ENCODE data around the gene CIZ1.

The CIZ1 gene

DNA sequence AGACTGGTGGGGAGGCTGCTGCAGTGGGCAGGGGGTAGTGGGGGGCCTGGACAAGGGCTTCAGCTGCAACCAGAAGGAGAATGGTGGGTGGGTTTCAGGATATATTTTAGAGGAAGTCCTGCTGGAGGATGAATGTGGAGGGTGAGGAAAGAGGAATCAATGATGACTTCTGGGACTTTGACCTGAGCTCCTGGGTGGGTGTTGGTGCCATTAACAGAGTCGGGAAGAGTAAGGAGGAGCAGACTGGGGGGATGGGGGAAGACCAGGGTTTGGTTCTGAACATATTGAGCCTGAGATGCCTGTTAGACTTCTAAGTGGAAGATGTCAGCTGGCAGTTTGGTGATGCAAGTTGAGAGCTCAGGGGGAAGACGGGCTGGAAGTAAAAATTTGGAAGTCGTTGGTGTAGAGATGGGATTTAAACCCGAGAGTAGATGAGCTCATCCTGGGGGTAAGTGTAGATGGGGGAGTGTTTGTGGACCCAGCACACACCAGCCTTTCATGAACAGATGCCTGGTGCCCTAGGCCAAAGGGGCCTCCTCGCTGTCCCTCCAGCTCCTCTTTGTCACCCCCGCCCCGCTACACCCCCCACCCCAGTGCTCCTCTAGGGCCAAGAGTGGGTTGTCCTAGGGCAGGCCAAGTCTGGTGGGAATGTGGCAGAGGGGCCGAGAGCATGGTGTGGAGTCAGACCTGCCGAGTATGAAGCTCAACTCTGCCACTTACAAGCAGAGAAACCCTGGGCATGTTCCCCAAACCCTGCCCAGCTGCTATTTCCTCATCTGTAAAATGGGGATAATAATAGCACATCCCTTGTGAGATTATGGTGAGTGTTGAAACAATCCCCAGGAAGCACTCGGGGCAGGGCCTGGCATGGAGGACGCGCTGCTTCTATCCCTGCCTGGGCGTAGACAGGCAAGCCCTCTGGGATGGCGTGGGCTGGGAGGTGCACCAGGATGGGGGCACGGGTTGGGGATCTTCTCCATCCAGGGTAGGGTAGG is 15.8 kb upstream of the CIZ1 start:
- no peak for TF ChIP-seq ZNF274 (IDR thresholded peaks at IDR 0.05; ENCODE audit: low read depth, low read length)
- no peak overlapping the region for H3K4me3 ChIP-seq (ENCODE audit: low read length)

DNA sequence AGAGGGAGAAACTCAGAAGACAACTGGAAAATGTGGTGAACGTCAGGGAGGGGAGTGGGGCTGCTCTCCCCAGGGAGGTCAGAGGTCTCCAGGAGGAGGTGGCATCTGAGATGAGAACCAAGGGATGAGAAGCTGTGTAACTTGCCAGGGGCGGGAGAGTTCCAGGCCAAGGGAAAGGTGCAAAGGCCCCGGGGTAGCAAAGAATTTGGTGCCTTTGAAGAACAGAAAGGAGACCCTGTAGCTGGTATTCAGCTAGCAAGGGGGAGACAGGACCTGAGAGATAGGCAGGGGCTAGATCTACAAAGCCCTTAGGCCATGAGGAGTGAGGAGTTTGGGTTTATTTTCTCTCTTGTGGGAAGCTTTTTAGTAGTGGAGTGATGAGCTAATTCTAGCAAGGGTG is 15.1 kb upstream of the CIZ1 start:
- no peak overlapping the region for H3K4me3 ChIP-seq (ENCODE audit: low read length)
- TF ChIP-seq ZNF274 (IDR thresholded peaks at IDR 0.05; ENCODE audit: low read depth, low read length), result no peak

DNA sequence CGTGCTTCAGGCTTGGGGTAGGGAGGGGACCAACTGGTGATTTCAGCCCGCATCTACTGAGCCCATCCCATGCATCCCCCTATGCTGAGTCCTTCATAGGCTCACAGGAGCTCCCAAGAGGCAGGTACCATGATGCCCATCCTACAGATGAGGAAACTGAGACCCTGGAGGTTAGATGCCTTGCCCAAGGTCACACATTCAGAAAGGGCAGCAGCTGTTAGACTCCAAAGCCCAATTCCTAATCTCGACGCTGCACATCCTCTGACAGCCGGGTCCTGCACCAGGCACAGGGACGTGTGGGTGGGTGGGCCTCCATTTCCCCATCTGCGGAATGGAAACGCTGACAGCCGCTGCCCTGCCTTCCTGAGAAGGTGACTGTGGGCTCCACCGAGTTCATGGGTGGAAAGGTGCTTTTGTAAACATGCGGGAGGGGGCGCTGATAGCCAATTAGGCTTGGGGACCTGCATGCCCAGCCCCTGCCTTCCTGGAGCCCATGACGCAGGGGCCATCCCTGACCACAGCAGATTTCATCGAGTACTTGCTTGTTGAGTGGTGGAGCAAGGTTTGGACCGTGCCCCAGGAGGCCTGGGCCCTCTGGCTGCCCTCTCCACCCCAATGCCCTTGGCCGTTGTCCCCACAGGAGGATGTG is 14.0 kb upstream of the CIZ1 start:
- no peak for TF ChIP-seq ZNF274 (IDR thresholded peaks at IDR 0.05; ENCODE audit: low read depth, low read length)
- H3K4me3 ChIP-seq (ENCODE audit: low read length), result no peak overlapping the region

DNA sequence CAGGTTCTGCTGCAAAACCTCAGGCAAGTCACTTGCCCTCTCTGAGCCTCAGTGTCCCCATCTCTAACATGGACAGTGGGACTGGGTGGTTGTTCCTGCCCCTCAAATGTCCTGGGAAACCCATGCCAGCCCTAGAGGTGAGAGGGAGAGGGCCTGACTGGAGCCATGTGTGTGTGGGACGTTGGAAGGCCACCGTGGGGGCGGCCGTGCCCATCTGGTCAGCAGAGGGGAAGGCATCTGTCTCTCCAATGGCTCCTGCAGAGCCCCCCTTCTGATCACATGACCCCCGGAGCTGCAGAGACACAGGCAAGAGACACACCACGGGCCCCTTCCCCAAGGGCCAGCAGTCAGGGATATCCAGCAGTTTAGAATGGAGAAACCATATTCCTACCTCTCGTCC is 13.5 kb upstream of the CIZ1 start:
- H3K4me3 ChIP-seq (ENCODE audit: low read length), result no peak overlapping the region
- TF ChIP-seq ZNF274 (IDR thresholded peaks at IDR 0.05; ENCODE audit: low read depth, low read length), result no peak

DNA sequence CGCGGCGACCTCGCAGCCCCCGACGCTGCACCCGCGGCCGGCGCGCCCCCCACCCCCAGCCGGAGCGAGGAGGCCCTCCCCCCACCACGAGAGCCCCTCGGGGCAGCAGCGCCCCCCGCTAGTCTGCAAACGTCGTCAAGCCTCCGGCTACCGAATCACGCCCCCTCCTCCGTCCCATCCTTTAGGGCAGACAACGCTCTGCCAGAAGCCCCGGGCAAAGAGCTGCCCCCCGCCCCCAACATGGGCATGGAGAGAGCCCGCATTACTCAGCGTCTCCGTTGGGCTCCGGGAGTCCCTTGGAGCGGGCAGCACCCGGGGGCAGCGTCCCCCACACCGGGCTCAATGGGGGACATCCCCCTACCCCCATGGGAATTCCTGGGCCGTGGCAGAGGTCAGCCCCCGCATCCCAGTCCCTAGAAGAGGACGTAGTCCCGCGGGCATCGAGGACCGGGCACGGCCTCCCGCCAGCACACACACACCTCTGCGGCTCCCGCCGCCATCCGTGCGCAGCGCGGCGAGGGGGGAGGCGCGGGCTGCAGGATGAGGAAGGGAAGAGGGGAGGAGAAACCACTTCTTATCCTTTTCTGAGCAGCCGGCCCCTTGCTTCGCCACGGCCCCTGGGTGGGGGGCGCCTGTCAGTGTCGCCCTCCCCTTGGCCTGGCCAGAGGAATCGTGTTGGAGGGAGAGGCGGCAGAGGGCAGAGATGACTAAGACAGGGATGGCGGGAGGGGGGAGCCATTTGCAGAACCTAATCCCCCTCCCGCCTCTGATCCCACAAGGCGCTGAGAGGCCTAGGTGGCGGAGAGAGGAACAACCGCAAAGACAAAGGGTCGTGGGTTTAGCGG is 12.6 kb upstream of the CIZ1 start:
- peak overlapping the region; percentile 40; the same call in 1 of the 2 replicates for H3K4me3 ChIP-seq (ENCODE audit: low read length)
- no peak for TF ChIP-seq ZNF274 (IDR thresholded peaks at IDR 0.05; ENCODE audit: low read depth, low read length)

DNA sequence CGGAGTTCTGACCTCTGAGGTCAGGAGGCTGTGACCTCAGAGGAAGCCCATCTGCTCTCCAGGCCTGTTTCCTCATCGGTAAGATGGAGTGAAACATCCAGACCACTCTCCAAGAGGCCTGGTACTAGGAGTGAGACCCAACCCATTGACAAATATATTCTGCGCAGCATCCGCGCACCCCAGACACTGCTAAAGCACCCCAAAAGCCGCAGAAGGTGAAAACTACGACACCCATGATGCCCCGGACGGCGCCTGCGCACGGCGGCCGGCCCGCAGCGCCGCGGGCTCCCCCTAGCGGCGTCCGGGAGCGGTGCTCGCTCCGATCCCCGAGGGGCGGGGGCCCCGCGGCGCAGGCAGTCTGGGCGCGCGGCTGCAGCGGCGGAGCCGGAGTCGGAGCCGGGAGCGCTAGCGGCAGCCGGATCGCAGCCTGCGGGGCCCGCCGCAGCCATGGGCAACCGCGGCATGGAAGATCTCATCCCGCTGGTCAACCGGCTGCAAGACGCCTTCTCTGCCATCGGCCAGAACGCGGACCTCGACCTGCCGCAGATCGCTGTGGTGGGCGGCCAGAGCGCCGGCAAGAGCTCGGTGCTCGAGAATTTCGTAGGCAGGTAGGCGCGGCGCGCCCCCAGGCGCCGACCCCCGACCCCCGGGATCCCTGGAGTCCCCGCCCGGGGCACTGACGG is 11.8 kb upstream of the CIZ1 start, which contains the start of gene DNM1:
Gene DNM1, plus strand, starts transcription at position 356 of the 683 bp plus-strand sequence. Its CDS starts 92 bp downstream, at position 448.
- peak within 1 kb of the TSS; percentile 40; the same call in 1 of the 2 replicates for H3K4me3 ChIP-seq (ENCODE audit: low read length)
- TF ChIP-seq ZNF274 (IDR thresholded peaks at IDR 0.05; ENCODE audit: low read depth, low read length), result no peak

DNA sequence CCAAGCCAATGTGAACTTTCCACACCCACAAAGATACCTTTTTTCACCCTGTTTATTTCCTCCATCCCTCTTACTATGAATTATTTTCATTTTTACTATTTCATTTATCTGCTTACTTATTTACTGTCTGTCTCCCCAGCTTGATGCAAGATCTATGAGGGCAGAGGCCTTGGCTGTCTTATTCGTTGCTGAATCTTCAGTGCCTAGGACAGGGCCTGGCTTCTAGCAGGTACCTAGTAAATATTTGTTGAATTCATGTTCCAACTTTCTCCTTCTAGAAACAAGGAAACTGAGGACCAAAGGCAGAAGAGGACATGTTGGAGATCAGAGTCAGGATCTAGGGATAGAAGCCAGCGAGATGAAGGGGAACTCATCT is 11.3 kb upstream of the CIZ1 start:
- no peak overlapping the region for H3K4me3 ChIP-seq (ENCODE audit: low read length)
- TF ChIP-seq ZNF274 (IDR thresholded peaks at IDR 0.05; ENCODE audit: low read depth, low read length), result no peak

DNA sequence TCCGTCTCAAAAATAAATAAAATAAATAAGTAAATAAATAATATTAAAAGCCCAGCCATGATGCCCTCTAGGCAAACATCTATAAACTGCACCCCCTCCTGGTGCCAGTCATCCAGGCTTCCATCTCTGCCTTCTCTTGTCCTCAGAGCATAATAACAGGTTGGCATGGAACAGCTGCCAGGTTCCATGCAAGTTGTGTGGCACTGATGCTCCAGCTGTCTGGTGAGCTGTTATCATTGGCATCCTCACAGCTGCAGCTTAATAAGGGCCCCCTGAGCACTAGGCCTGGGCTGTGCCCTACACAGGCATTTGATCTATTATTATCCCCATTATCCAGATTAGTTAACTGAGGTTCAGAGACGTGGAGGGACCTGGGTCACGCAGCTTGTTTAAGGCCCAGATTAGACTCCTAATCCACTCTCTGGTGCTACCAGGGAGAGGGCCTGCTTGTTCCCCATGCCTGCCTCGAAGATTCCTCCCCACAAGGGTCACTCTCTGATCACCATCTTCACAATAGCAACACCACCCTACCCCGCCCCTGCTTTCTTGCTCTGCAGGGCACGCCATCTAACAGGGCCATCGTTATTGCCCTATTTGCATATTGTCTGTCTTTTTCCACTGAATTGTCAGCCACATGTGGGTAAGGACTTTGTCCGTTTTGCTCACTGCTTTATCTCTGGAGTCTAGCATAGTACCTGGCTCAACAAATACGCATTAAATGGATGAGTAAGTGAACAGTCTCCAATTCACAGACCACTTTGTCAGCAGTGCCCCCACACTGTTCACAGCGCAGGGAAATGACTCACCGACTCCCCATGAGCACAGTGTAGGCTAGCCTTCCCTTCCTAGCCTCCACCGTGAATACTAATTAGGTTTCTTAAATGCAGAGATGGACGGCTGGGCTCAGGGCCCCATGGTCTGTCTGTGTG is 10.3 kb upstream of the CIZ1 start:
- TF ChIP-seq ZNF274 (IDR thresholded peaks at IDR 0.05; ENCODE audit: low read depth, low read length), result no peak
- H3K4me3 ChIP-seq (ENCODE audit: low read length), result no peak overlapping the region

DNA sequence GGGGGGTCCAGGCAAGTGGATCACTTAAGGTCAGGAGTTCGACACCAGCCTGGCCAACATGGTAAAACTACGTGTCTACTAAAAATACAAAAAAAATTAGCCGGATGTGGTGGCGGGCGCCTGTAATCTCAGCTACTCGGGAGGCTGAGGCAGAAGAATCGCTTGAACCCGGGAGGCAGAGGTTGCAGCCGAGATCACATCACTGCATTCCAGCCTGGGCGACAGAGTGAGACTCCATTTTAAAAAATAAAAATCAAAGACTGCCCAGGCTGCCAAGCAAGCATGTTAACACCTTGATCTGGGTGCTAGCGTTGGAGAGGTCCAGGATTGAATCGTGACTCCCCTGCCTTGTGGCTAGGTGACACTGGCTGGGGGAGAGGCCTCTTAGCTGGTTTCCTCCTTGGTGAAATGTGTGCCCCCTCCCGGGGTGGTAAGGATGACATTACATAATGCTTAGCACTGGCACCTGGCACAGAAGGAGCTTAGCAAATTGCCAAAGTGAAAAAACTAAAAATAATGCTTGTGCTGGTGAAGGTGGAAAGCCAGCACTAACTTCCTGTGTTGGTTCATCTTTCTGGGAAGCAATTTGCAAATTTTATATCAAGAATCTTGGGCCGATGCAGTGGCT is 2.2 kb upstream of the CIZ1 start:
- no peak overlapping the region for H3K4me3 ChIP-seq (ENCODE audit: low read length)
- TF ChIP-seq ZNF274 (IDR thresholded peaks at IDR 0.05; ENCODE audit: low read depth, low read length), result no peak

DNA sequence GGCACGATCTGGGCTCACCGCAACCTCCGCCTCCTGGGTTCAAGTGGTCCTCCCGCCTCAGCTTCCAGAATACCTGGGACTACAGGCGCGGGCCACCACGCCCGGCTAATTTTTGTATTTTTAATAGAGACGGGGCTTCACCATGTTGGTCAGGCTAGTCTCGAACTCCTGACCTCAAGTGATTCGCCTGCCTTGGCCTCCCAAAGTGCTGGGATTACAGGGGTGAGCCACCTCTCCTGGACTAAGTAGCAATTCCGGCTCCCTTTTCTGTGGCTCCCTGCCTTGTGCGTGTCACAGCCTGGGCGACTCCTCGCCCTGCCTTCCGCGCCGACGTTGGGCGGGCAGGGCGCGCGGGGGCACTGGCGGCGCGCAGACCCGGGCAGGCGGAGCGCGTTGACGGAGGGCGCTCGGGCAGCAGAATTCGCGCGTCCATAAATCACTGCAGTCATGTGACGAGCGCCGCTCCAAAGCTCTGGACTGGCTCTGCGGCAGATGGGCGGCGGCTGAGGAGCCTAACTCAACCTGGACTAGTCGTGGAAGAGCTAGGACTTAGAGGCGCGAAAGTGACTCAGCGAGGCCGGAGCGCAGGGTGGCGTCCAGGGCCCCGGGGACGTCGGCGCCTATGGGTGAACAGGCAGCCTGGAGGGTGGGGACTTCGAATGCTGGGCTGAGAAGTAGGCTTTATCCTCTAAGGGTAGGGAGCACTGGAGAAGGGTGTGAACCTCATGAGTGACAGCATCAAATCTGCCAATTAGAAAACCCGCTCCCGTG is 1.4 kb upstream of the CIZ1 start:
- peak overlapping the region; percentile 59; the same call in 1 of the 2 replicates for H3K4me3 ChIP-seq (ENCODE audit: low read length)
- TF ChIP-seq ZNF274 (IDR thresholded peaks at IDR 0.05; ENCODE audit: low read depth, low read length), result no peak
